ENCODE measurements around the gene HCRTR1.

GRCh38 chr1:31639543-31639942, 22.1 kb downstream of the HCRTR1 start:
- TF ChIP-seq CTCF (IDR thresholded peaks at IDR 0.05) = no peak
- no peak for TF ChIP-seq POLR2AphosphoS5 (IDR thresholded peaks at IDR 0.05)
- no peak for TF ChIP-seq POLR2A (IDR thresholded peaks at IDR 0.05)

All from breast epithelium (tissue), 3 donors.